HG03025 (cell line): ENCODE data around the gene ITPR3.

Experiments used
- ATAC-seq: cut with Tn5 transposase; IDR thresholded peaks from one replicate; pipeline ENCODE4 v1.9.1; 2021; ENCODE audit warnings: mild to moderate bottlenecking, moderate library complexity; ENCODE audit not compliant: unreplicated experiment, low FRiP score

Gene ITPR3

GRCh38 chr6:33683576-33684427 lies 62.7 kb downstream of the ITPR3 start:
- ATAC-seq, result no peak

- no peak for ATAC-seq
These were observed 63.3 kb downstream of the ITPR3 start for GRCh38 chr6:33684428-33684896.

GRCh38 chr6:33684983-33685382 lies 63.9 kb downstream of the ITPR3 start:
- ATAC-seq, result no peak

- ATAC-seq, result no peak
These were observed 64.5 kb downstream of the ITPR3 start for GRCh38 chr6:33685411-33686224.

GRCh38 chr6:33686225-33686924 lies 65.3 kb downstream of the ITPR3 start:
- no peak for ATAC-seq

- ATAC-seq, result no peak
These were observed 66.2 kb downstream of the ITPR3 start for GRCh38 chr6:33686981-33687975.

GRCh38 chr6:33688006-33688405 lies 66.9 kb downstream of the ITPR3 start:
- ATAC-seq, result no peak

- ATAC-seq, result no peak
These were observed 67.5 kb downstream of the ITPR3 start for GRCh38 chr6:33688451-33689147.

- ATAC-seq, result no peak
These were observed 68.0 kb downstream of the ITPR3 start for GRCh38 chr6:33689148-33689494.

- no peak for ATAC-seq
These were observed 68.8 kb downstream of the ITPR3 start for GRCh38 chr6:33689879-33690278.

- no peak for ATAC-seq
These were observed 69.6 kb downstream of the ITPR3 start for GRCh38 chr6:33690766-33691165.

- no peak for ATAC-seq
These were observed 70.4 kb downstream of the ITPR3 start for GRCh38 chr6:33691456-33692077.

- ATAC-seq, result no peak
These were observed 71.1 kb downstream of the ITPR3 start for GRCh38 chr6:33692078-33692759.

- no peak for ATAC-seq
These were observed 71.6 kb downstream of the ITPR3 start for GRCh38 chr6:33692760-33693158.

- ATAC-seq, result no peak
These were observed 72.3 kb downstream of the ITPR3 start for GRCh38 chr6:33693186-33694105.

- ATAC-seq, result no peak
These were observed 73.3 kb downstream of the ITPR3 start for GRCh38 chr6:33694401-33694931.

GRCh38 chr6:33694977-33695376 lies 73.9 kb downstream of the ITPR3 start:
- ATAC-seq, result no peak
